HCT116 (cell line): Measurements from ENCODE around the gene ATG14. TPM values are rescaled to one million over a fixed set of nuclear protein-coding genes. Genes with fewer than 3 reads are reported as not detected.

Experiments used
- ATAC-seq: fragments of 200-7000 bp; cut with Tn5 transposase; 2 replicates; pipeline ENCODE4 v1.9.1; 2020; ENCODE audit warnings: mild to moderate bottlenecking, moderate library complexity
- BruUV-seq: library from RNA; stranded (reverse); fragments of 400-500 nt; replicated peaks from 2 replicates; lab custom pipeline; 2021; lab: Mats Ljungman, UMichigan
- CTCF ChIA-PET: fragments of 300-600 bp; sonication (Branson Sonifier 250); formaldehyde crosslinking; loops from one replicate; lab custom pipeline; 2021; ENCODE audit warnings: antibody characterized with exemption; lab: Charles Lee
- POLR2A ChIA-PET: fragments of 300-600, 350-600 bp; sonication (Branson Sonifier 250); formaldehyde crosslinking; loops from one replicate; lab custom pipeline; 2021; ENCODE audit warnings: antibody characterized with exemption; lab: Charles Lee
- RAD21 ChIA-PET, 2 experiments: fragments of 300-600 bp; sonication (Branson Sonifier 250); formaldehyde crosslinking; loops; one replicate each; lab custom pipeline; 2023; ENCODE audit warnings: low total read pairs in 2 of 2; ENCODE audit not compliant: uncharacterized antibody in 2 of 2, unreplicated experiment in 2 of 2, low non-redundant PET in 1 of 2; lab: Charles Lee
- DNase-seq: peaks from one replicate; pipeline ENCODE4 v3.0.0-alpha.2; 2010; ENCODE audit warnings: low read depth, low spot score
- H2AFZ ChIP-seq: fragments of 200-600 bp; shearing (Covaris generic), sonication (generic); 2 replicates; pipeline ENCODE4 v1.6.1; 2017; ENCODE audit warnings: low read depth, mixed run types, mixed read lengths, antibody characterized with exemption, low read length; ENCODE audit not compliant: poor library complexity, severe bottlenecking
- H3K27ac ChIP-seq: 2 replicates; pipeline ENCODE4 v1.5.1; 2012; ENCODE audit warnings: low read depth, low read length
- H3K27me3 ChIP-seq: fragments of 200-600 bp; sonication (generic); 2 replicates; pipeline ENCODE4 v1.6.1; 2016; ENCODE audit warnings: mixed run types, low read length, mixed read lengths; ENCODE audit not compliant: insufficient read depth
- H3K36me3 ChIP-seq, 2 experiments: fragments of 200-500 bp in 1 of 2; fragments of 200-600 bp in 1 of 2; sonication (Bioruptor generic) in 1 of 2; sonication (generic) in 1 of 2; 2 replicates each; pipeline versions ENCODE4 v1.5.1 to v1.6.1; 2014 to 2016; ENCODE audit warnings: low read length in 2 of 2, inconsistent platforms in 1 of 2, mixed read lengths in 1 of 2, mixed run types in 1 of 2; ENCODE audit not compliant: insufficient read depth in 2 of 2, control insufficient read depth in 1 of 2
- H3K4me1 ChIP-seq, 2 experiments: fragments of 200-600 bp in 1 of 2; sonication (generic) in 1 of 2; 2 replicates each; pipeline versions ENCODE4 v1.5.1 to v1.6.1; 2012 to 2017; ENCODE audit warnings: low read length in 2 of 2, inconsistent platforms in 1 of 2, mild to moderate bottlenecking in 1 of 2, mixed read lengths in 1 of 2, mixed run types in 1 of 2, moderate library complexity in 1 of 2; ENCODE audit not compliant: insufficient read depth in 2 of 2, control insufficient read depth in 1 of 2
- H3K4me2 ChIP-seq: fragments of 200-600 bp; sonication (generic); 2 replicates; pipeline ENCODE4 v1.6.1; 2017; ENCODE audit warnings: mixed run types, low read length, mixed read lengths
- H3K4me3 ChIP-seq, 2 experiments: fragments of 200-600 bp in 1 of 2; sonication (generic) in 1 of 2; replicated peaks in 1 of 2; 2 replicates each; pipeline ENCODE4 v1.5.1; 2011 to 2016; ENCODE audit warnings: low read length in 2 of 2, control low read depth in 1 of 2, low read depth in 1 of 2, mild to moderate bottlenecking in 1 of 2, mixed read lengths in 1 of 2, mixed run types in 1 of 2
- H3K79me2 ChIP-seq: fragments of 200-600 bp; sonication (generic); 2 replicates; pipeline ENCODE4 v1.6.1; 2017; ENCODE audit warnings: mild to moderate bottlenecking, mixed run types, low read length, moderate library complexity, mixed read lengths; ENCODE audit not compliant: insufficient read depth
- H3K9ac ChIP-seq: fragments of 200-600 bp; sonication (generic); 2 replicates; pipeline ENCODE4 v1.6.1; 2016; ENCODE audit warnings: low read length, mixed read lengths
- H3K9me2 ChIP-seq: fragments of 200-600 bp; sonication (generic), shearing (Covaris generic); 2 replicates; pipeline ENCODE4 v1.6.1; 2017; ENCODE audit warnings: mixed run types, mild to moderate bottlenecking, moderate library complexity; ENCODE audit not compliant: insufficient read depth
- H3K9me3 ChIP-seq, 2 experiments: fragments of 200-500 bp in 1 of 2; fragments of 200-600 bp in 1 of 2; sonication (Bioruptor generic) in 1 of 2; sonication (generic) in 1 of 2; 2 replicates each; pipeline ENCODE4 v1.6.1; 2014 to 2017; ENCODE audit warnings: low read length in 2 of 2, mixed read lengths in 2 of 2, inconsistent platforms in 1 of 2, low read depth in 1 of 2, mild to moderate bottlenecking in 1 of 2, mixed run types in 1 of 2, moderate library complexity in 1 of 2; ENCODE audit not compliant: control insufficient read depth in 1 of 2, insufficient read depth in 1 of 2
- H4K20me1 ChIP-seq: fragments of 200-600 bp; sonication (generic), shearing (Covaris generic); 2 replicates; pipeline ENCODE4 v1.6.1; 2017; ENCODE audit warnings: mixed run types, mild to moderate bottlenecking, moderate library complexity; ENCODE audit not compliant: insufficient read depth
- ATF3 ChIP-seq: IDR thresholded peaks from 2 replicates; pipeline ENCODE4 v1.6.1; 2012
- CBX3 ChIP-seq: IDR thresholded peaks from 2 replicates; pipeline ENCODE4 v1.6.1; 2012; ENCODE audit warnings: low read depth
- CEBPB ChIP-seq: IDR thresholded peaks from 2 replicates; pipeline ENCODE4 v1.6.1; 2012; ENCODE audit warnings: low read depth
- EGR1 ChIP-seq: IDR thresholded peaks from 2 replicates; pipeline ENCODE4 v1.6.1; 2012; ENCODE audit warnings: low read depth
- ELF1 ChIP-seq: IDR thresholded peaks from 2 replicates; pipeline ENCODE4 v1.6.1; 2012; ENCODE audit warnings: low read depth, borderline replicate concordance
- POLR2AphosphoS5 ChIP-seq: IDR thresholded peaks from 2 replicates; pipeline ENCODE4 v1.6.1; 2011; ENCODE audit warnings: mild to moderate bottlenecking, low read depth, low read length, moderate library complexity
- SIN3A ChIP-seq: IDR thresholded peaks from 2 replicates; pipeline ENCODE4 v1.6.1; 2012; ENCODE audit warnings: low read depth
- SP1 ChIP-seq: IDR thresholded peaks from 2 replicates; pipeline ENCODE4 v1.6.1; 2012; ENCODE audit warnings: low read depth
- SRF ChIP-seq: IDR thresholded peaks from 2 replicates; pipeline ENCODE4 v1.6.1; 2012; ENCODE audit warnings: low read depth
- YY1 ChIP-seq: IDR thresholded peaks from 2 replicates; pipeline ENCODE4 v1.6.1; 2011; ENCODE audit warnings: low read length, low read depth, moderate library complexity, mild to moderate bottlenecking; ENCODE audit not compliant: insufficient replicate concordance; ENCODE audit errors: extremely low read depth
- ZBTB33 ChIP-seq: IDR thresholded peaks from 2 replicates; pipeline ENCODE4 v1.6.1; 2011; ENCODE audit warnings: mild to moderate bottlenecking, low read length, moderate library complexity; ENCODE audit not compliant: insufficient replicate concordance; ENCODE audit errors: extremely low read depth
- ZFX ChIP-seq: fragments of 450-650 bp; IDR thresholded peaks from 2 replicates; pipeline ENCODE4 v1.6.1; 2017
- ZNF274 ChIP-seq: fragments of 200-500 bp; sonication (Bioruptor generic); IDR thresholded peaks from 2 replicates; pipeline ENCODE4 v1.6.1; 2014; ENCODE audit warnings: mild to moderate bottlenecking, low read depth, low read length, inconsistent platforms
- intact Hi-C: fragments of 100-400 bp; cut with micrococcal nuclease; formaldehyde crosslinking; loops from 2 replicates; pipeline ENCODE4 v1.10.0; 2022
- total RNA-seq: library from RNA; stranded (reverse); gene quantifications from one replicate; pipeline ENCODE4 v1.2.1, GENCODE V29; 2021; ENCODE audit not compliant: unreplicated experiment

ATG14 gene
- total RNA-seq, 1 experiment from 2014 or later = 9.9 TPM

GRCh38 chr14:55388160-55388559 is 23.5 kb downstream of the ATG14 start:
- Histone ChIP-seq H3K4me2 (no peak overlapping the region), H3K9me3 (no peaks in the 10 kb centered on the region), H3K4me3 (no peak overlapping the region), H3K4me1 (peaks cover 7 to 27% of the 10 kb centered on the region in 2 experiments), H3K9me2 (no peaks in the 10 kb centered on the region), H3K36me3 (peaks cover 0 to 4% of the 10 kb centered on the region in 2 experiments; a peak in 1 of 4 replicates), H3K27ac (no peak overlapping the region), H3K27me3 (no peaks in the 10 kb centered on the region), H2AFZ (no peak overlapping the region), H3K9ac (no peak overlapping the region)
- CTCF ChIA-PET = no interaction called here
- ATAC-seq = no peak
- RAD21 ChIA-PET = no interaction called here
- no TSS peak for BruUV-seq
- POLR2A ChIA-PET = no interaction called here
- intact Hi-C loops = no loop called here
- no peak for DNase-seq
- no peak for TF ChIP-seq CEBPB
- TF ChIP-seq ELF1 = no peak
- TF ChIP-seq SRF = no peak
- no peak for TF ChIP-seq ATF3
- TF ChIP-seq POLR2AphosphoS5 = no peak
- TF ChIP-seq YY1 = no peak
- no peak for TF ChIP-seq ZFX
- TF ChIP-seq ZBTB33 = no peak
- no peak for TF ChIP-seq SP1
- no peak for TF ChIP-seq ZNF274
- TF ChIP-seq EGR1 = no peak
- TF ChIP-seq SIN3A = no peak
- no peak for TF ChIP-seq CBX3
- TF ChIP-seq, all 23 proteins: peak for 0
- Histone ChIP-seq H3K79me2 (no peaks in the 10 kb centered on the region), H4K20me1 (no peaks in the 10 kb centered on the region)
